MM.1S (cell line): ENCODE measurements around the gene YIPF6.

Experiments used
- CTCF ChIP-seq: fragments of 300-600 bp; sonication (generic); IDR thresholded peaks from 2 replicates; pipeline ENCODE4 v1.5.1; 2016; ENCODE audit warnings: antibody characterized with exemption, low read length, mixed read lengths
- EZH2 ChIP-seq: fragments of 300-600 bp; sonication (generic); optimal IDR thresholded peaks from 2 replicates; pipeline ENCODE3; 2017; ENCODE audit warnings: low read depth, mild to moderate bottlenecking, antibody characterized with exemption, low read length, mixed read lengths
- EZH2phosphoT487 ChIP-seq: fragments of 300-600 bp; sonication (generic); IDR thresholded peaks from 2 replicates; pipeline ENCODE4 v1.6.1; 2018; ENCODE audit warnings: antibody characterized with exemption, low read length

GRCh38 chrX:68480969-68481368 lies 17.9 kb upstream of the YIPF6 start:
- no peak for TF ChIP-seq CTCF
- TF ChIP-seq EZH2: no peak
- no peak for TF ChIP-seq EZH2phosphoT487
